ENCODE measurements around the gene HDGFL1.

HDGFL1 gene

DNA sequence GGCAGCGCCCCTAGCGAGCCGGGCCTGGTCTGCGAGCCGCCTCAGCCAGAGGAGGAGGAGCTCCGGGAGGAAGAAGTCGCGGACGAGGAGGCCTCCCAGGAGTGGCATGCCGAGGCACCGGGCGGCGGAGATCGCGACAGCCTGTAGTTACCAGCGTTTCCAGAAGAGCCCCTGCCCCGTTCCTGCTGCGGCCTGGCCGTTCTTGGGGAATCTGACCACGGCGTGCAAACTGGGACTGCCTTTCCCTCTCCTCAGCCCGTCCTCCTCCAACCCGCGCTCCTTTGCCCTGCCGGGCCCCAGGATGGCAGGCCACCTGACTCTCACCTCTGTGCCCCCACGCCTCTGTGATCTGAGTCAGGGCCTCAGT lies 802 bp downstream of the HDGFL1 start:
- no peak overlapping the region for H3K4me3 ChIP-seq (ENCODE audit: low read depth, low read length)
- TF ChIP-seq, protein P1, sequence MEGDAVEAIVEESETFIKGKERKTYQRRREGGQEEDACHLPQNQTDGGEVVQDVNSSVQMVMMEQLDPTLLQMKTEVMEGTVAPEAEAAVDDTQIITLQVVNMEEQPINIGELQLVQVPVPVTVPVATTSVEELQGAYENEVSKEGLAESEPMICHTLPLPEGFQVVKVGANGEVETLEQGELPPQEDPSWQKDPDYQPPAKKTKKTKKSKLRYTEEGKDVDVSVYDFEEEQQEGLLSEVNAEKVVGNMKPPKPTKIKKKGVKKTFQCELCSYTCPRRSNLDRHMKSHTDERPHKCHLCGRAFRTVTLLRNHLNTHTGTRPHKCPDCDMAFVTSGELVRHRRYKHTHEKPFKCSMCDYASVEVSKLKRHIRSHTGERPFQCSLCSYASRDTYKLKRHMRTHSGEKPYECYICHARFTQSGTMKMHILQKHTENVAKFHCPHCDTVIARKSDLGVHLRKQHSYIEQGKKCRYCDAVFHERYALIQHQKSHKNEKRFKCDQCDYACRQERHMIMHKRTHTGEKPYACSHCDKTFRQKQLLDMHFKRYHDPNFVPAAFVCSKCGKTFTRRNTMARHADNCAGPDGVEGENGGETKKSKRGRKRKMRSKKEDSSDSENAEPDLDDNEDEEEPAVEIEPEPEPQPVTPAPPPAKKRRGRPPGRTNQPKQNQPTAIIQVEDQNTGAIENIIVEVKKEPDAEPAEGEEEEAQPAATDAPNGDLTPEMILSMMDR (IDR thresholded peaks at IDR 0.05; ENCODE audit: low read depth, low read length): no peak

DNA sequence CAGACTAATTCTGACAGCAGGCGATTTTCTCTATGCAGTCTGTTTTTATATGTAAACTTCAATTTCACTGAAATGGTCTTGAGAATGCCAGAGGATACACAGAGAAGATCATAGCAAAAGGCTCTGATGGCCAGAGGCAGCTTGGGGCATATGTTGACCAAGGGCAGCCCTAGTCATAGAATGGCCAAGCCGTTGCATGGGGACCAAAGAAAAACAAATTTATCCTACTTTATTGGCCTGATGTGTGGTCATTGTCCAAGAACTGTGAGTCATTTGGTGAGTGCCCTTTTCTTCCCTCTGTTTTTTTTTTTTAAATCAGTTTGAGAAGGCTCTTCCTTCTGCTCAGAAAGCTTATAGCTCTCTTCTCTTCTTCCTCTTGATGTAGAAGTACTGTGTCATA lies 5.8 kb downstream of the HDGFL1 start:
- TF ChIP-seq, protein P1 (IDR thresholded peaks at IDR 0.05; ENCODE audit: low read depth, low read length): no peak
- no peak overlapping the region for H3K4me3 ChIP-seq (ENCODE audit: low read depth, low read length)

DNA sequence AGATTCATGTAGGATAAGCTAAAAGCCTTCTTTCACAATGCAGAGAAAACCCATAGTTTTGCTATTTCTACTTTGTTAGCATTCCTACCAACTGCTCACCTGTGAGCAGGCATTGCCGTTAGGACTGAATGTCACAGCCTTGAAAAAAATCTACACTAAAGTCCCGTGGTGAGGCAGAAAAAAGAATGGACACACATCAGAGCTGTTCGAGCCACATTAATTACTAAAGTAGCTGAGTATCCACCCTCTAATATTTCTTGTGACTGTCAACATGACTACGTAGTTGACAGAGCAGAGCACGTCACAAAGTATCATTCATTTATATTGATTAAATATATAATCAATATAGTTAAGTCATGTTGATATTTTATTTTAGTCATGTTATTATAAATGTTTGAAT lies 10.1 kb downstream of the HDGFL1 start:
- H3K4me3 ChIP-seq (ENCODE audit: low read depth, low read length): no peak overlapping the region
- TF ChIP-seq, protein P1 (IDR thresholded peaks at IDR 0.05; ENCODE audit: low read depth, low read length): no peak

DNA sequence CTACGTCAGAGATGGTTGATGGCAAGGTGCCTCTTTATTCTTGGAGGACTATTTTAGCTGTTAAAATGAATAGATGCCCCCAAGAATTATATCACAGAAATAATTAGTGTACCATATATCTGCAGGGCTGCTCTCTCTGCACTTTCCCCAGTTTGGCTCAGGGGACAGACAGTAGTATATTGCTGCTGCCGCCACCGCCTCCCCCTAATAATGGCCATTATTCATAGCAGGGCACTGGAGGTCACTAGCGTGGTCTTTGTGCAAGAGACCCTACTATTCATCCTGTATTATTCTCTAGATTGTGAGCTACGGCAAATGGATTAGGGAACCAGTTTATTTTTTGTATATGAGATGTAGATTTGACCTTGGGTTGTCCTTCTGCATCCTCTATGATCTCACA lies 11.0 kb downstream of the HDGFL1 start:
- H3K4me3 ChIP-seq (ENCODE audit: low read depth, low read length): no peak overlapping the region
- TF ChIP-seq, protein P1 (IDR thresholded peaks at IDR 0.05; ENCODE audit: low read depth, low read length): no peak

DNA sequence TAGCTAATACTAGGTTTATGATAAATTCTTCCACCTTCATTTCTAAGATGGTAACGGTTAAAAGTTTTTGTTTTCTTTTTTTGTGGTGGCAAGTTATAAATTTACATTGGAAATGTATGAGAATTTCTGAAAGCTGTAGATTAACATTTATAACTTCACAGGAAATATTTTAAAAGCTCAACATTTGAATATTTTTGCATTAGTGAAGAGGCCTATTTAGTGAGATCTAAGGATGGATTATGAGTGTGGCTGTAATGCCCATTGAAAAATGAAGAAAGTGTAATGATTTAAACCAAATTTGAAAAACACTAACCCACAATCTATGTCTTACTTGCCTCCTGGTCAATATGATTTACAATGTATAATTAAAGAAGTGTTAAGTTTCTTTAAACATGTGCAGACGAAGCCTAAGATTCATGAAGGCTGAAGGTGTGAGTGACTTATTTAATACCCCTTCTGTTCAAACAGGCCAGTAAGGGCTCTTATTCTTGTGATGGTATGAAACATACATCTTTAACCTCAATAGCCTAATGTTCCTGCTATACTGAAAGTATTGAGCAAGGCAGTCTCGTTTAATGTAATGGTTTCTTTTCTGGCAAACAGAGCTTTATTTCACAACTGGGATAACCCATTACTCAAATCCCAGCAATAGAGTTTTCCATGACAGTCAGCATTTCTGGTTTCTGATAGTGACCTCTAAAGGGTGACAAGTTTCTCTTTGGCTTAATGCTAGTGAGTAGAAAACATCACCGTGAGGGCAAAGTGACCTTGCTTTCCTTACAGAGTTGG lies 13.2 kb downstream of the HDGFL1 start:
- no peak overlapping the region for H3K4me3 ChIP-seq (ENCODE audit: low read depth, low read length)
- TF ChIP-seq, protein P1 (IDR thresholded peaks at IDR 0.05; ENCODE audit: low read depth, low read length): no peak

DNA sequence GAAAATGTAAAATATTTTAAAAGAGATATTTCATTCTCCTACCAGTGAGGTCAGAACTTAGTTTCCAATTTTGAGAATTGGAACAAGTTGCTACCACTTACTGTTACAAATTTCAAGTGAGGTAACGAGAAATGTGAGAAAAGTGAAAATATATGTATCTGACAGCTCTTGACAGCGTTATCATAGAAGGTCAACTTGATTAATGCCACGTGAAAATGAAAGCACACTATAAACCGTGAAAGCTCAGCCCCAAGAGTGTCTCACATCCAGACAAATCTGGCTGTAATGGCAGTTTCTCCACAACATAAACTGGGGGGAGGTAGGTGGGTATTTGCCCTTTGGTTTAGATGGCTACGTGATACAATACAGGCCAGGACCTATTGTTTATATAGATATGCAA lies 13.9 kb downstream of the HDGFL1 start:
- TF ChIP-seq, protein P1 (IDR thresholded peaks at IDR 0.05; ENCODE audit: low read depth, low read length): no peak
- no peak overlapping the region for H3K4me3 ChIP-seq (ENCODE audit: low read depth, low read length)

DNA sequence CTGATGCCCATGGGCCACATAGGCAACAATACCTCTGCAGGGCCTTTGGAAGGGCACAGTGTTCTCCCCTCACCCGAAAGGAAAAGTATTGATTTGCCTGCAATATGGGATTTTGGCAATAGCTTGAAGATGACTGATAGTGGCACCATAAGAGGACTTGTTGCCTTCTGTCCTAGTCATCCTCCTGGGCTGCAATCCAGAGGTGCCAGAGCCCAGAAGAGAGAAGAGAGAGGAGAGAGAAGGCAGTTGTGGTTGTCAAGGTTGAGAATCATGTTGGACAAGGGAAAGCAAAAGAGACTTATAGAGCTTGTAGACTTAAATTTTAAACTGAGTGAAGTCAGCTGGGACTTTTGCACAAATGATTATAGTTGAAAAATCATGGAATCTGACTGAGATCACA lies 14.6 kb downstream of the HDGFL1 start:
- H3K4me3 ChIP-seq (ENCODE audit: low read depth, low read length): no peak overlapping the region
- TF ChIP-seq, protein P1 (IDR thresholded peaks at IDR 0.05; ENCODE audit: low read depth, low read length): no peak
